HG03439 (cell line): ENCODE data around the gene AQP2.

Experiments
- ATAC-seq: cut with Tn5 transposase; IDR thresholded peaks from one replicate; pipeline ENCODE4 v1.9.1; 2021; ENCODE audit warnings: mild to moderate bottlenecking, moderate library complexity; ENCODE audit not compliant: unreplicated experiment

Gene AQP2

GRCh38 chr12:49939707-49940106 lies 10.8 kb upstream of the AQP2 start:
- no peak for ATAC-seq

- ATAC-seq = no peak
Measured at GRCh38 chr12:49941556-49942511, 8.7 kb upstream of the AQP2 start.

GRCh38 chr12:49942512-49942893 lies 8.0 kb upstream of the AQP2 start:
- no peak for ATAC-seq

- no peak for ATAC-seq
Measured at GRCh38 chr12:49942921-49943624, 7.5 kb upstream of the AQP2 start.

GRCh38 chr12:49943625-49943960 lies 6.9 kb upstream of the AQP2 start:
- ATAC-seq = no peak

- ATAC-seq = no peak
Measured at GRCh38 chr12:49944046-49944445, 6.5 kb upstream of the AQP2 start.

- ATAC-seq = no peak
Measured at GRCh38 chr12:49944718-49945117, 5.8 kb upstream of the AQP2 start.

DNA sequence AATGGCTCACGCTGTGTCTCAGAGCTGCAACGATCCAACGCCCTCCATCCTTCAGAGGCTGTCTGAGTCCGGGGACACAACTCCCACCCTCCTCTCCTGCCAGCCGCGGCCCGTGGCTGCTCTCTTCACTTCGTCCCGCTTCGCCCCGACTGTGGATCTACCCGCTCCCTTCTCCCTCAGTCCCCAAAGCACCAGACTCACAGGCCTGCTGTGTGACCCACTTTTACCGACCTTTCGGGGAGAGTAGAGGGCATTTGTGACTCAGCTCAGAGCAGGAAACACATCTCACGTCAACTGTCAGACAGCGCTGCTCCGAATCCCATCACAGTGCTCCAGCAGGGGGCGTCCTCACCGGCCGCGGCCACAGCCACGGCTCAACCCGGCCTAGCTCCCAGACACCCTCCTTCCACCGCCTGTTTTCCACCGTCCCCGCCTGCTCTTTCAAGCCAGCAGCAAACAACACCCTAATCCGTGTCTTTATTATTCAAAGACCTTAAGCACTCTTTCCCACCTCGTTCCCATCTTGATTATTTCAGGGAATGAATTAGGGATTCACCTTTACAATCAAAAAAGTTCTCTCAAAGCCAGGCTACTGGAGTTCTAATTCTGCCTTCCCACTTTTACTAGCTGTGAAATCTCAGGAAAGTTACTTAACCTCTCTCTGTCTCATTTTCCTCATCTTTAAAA lies 5.0 kb upstream of the AQP2 start:
- peak; percentile 49 for ATAC-seq

- ATAC-seq = no peak
Measured at GRCh38 chr12:49946086-49946485, 4.5 kb upstream of the AQP2 start.

DNA sequence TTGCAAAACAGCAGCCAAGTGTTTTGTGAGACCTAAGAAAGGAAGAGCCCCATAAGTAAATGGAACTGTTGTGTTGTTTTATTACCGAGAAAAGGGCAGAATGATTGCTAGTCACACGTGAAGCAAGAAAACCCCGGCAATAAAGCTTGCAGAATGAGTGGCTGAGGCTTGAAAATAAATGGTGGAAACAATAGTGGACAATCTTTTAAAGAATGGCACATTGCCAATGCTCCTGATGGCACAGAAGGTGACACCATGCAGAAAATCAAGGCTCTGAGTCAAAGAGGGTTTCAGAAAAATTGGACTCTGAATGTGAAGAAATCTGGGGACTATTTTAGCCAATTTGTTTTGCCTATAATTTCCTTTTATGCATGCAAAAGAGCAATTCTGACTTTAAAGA lies 4.0 kb upstream of the AQP2 start:
- ATAC-seq = no peak

DNA sequence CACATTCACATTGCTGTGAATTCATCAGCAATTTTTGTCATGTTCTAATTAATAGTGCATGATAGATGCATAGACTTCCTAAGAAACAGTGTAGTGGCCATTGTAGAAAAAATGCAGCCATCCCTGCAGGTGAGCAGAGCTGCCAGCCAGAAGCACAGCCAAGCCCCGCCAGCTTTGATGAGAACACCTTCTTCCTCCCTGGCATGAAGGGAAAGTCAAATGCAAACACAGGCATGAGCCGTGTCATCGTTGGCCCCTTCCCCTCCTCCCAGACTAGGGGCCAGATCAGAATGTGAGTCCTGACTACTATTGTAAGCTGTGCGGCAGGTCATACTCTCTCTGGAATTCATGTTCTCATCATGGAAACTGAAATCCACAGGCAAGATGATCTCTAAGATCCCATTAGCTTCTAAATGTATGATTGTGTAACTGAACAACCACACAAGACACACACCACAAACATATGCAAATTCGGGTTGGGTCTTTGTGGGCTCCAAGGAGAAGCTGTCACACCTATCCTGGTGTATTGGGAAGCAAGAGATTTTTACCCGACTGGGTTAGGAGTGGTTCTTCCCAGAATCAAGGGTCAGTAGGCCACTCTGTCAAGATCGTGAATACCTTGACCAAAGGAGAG lies 2.8 kb upstream of the AQP2 start:
- no peak for ATAC-seq

GRCh38 chr12:49948866-49949845 lies 1.4 kb upstream of the AQP2 start:
- no peak for ATAC-seq

DNA sequence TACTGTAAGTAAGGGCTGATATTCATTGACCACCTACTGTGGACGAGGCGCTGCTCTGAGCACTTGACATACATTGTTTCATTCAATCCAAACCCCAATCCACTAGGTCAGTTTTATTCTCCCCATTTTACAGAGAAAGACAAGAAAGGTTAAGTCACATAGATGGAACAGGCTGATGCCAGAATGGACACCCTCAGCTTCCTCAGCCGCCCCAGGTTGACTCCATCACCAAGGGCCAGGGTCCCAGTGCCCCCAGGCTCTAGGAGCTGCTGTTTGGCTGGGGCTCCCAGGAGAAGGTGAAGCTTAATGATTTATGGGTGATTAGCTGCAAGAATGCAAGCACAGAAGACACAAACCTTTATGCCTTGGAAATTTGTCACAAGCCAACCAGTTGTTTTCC lies 671 bp upstream of the AQP2 start:
- no peak for ATAC-seq

- ATAC-seq = no peak
Measured at GRCh38 chr12:49951411-49952240, 1.1 kb downstream of the AQP2 start.

- no peak for ATAC-seq
Measured at GRCh38 chr12:49952391-49953055, 2.0 kb downstream of the AQP2 start.

- ATAC-seq = no peak
Measured at GRCh38 chr12:49953151-49953550, 2.6 kb downstream of the AQP2 start.

- no peak for ATAC-seq
Measured at GRCh38 chr12:49953961-49954846, 3.7 kb downstream of the AQP2 start.
